Gastrocnemius medialis (tissue), 4 donors: ENCODE measurements around the gene HK1. TPM values are rescaled to one million over a fixed set of nuclear protein-coding genes. Genes with fewer than 3 reads are reported as not detected.

ENCODE experiments used
- ATAC-seq, 2 donors: fragments of 150-250 bp; one replicate each; pipeline ENCODE4 v1.9.1; 2016
- DNase-seq, 2 donors: peaks; one replicate each; pipeline ENCODE4 v3.0.0-alpha.2; 2019
- H3K27ac ChIP-seq, 4 donors: fragments of 200-600 bp; sonication (generic); 1 replicate in 1 of 4; 2 replicates in 3 of 4; pipeline ENCODE4 v1.5.1; 2016 to 2018; ENCODE audit warnings: mild to moderate bottlenecking in 2 of 4, moderate library complexity in 1 of 4
- H3K27me3 ChIP-seq, 3 donors: fragments of 200-600 bp; sonication (generic) in 2 of 3; 1 replicate in 1 of 3; 2 replicates in 2 of 3; pipeline versions ENCODE4 v1.5.1 to v1.6.0; 2016 to 2019; ENCODE audit warnings: mild to moderate bottlenecking in 1 of 3, moderate library complexity in 1 of 3
- H3K36me3 ChIP-seq, 2 donors: fragments of 200-600 bp; sonication (generic) in 1 of 2; one replicate each; pipeline ENCODE4 v1.5.1; 2017 to 2018
- H3K4me1 ChIP-seq, 2 donors: fragments of 200-600 bp; sonication (generic) in 1 of 2; one replicate each; pipeline ENCODE4 v1.5.1; 2016 to 2017; ENCODE audit warnings: mild to moderate bottlenecking in 2 of 2
- H3K4me3 ChIP-seq, 4 donors: fragments of 200-600 bp; sonication (generic) in 3 of 4; 1 replicate in 1 of 4; 2 replicates in 3 of 4; pipeline ENCODE4 v1.5.1; 2016 to 2019; ENCODE audit warnings: mild to moderate bottlenecking in 2 of 4
- H3K9me3 ChIP-seq, 3 donors: fragments of 200-600 bp; sonication (generic) in 2 of 3; 1 replicate in 1 of 3; 2 replicates in 2 of 3; pipeline ENCODE4 v1.5.1; 2016 to 2019
- CTCF ChIP-seq, 5 experiments: fragments of 450-650 bp in 3 of 5; fragments of 200-600 bp in 2 of 5; sonication (generic) in 2 of 5; IDR thresholded peaks in 4 of 5; conservative IDR thresholded peaks in 1 of 5; 1 replicate in 4 of 5; 2 replicates in 1 of 5; pipeline ENCODE4 v1.5.1; 2016 to 2019; ENCODE audit warnings: antibody characterized with exemption in 5 of 5, mild to moderate bottlenecking in 3 of 5, moderate library complexity in 3 of 5
- POLR2A ChIP-seq, 2 donors: fragments of 450-650 bp; IDR thresholded peaks; one replicate each; pipeline ENCODE4 v1.6.1; 2017; ENCODE audit warnings: antibody characterized with exemption in 2 of 2, mild to moderate bottlenecking in 2 of 2, moderate library complexity in 2 of 2
- in situ Hi-C, 4 donors: fragments of 200-750 bp; cut with MboI; loops; one replicate each; pipeline versions ENCODE4 v1.15.0 to v1.8.0; 2017; ENCODE audit warnings: low sequenced_read_pairs in 4 of 4
- intact Hi-C: fragments of 100-400 bp; cut with DNase I; formaldehyde crosslinking; loops from one replicate; pipeline ENCODE4 v1.15.1; 2023; ENCODE audit warnings: low total_unique reads
- total RNA-seq, 4 donors: library from RNA; depleted of rRNA; stranded (reverse); fragments of >200 nt; gene quantifications; one replicate each; pipeline versions ENCODE4 v1.1.0 to v1.2.3, GENCODE V29; 2016

The HK1 gene
- total RNA-seq, 4 donors from 2014 or later = 168 to 331 (median 246) TPM

GRCh38 chr10:69382382-69383117 lies 104.3 kb downstream of the HK1 start:
- no peaks in the 10 kb centered on the region for H3K27me3 ChIP-seq
- ATAC-seq (no peak), DNase-seq (no peak)
- peaks cover 2 to 75% of the 10 kb centered on the region in 2 donors for H3K36me3 ChIP-seq
- no peak overlapping the region for H3K4me3 ChIP-seq
- TF ChIP-seq CTCF (IDR thresholded peaks at IDR 0.05 in 4 of 5, conservative IDR thresholded peaks at IDR 0.05 in 1 of 5) = no peak
- in situ Hi-C loops (loop anchor here (10.0 to 25.0 kb wide), 4 partner anchors 58 to 395 kb away; partner anchors contain the start of gene KIFBP (in 1 of the 4)), intact Hi-C loops (no loop called here)
- peaks cover 17 to 27% of the 10 kb centered on the region in 2 donors for H3K4me1 ChIP-seq
- H3K9me3 ChIP-seq = no peaks in the 10 kb centered on the region
- H3K27ac ChIP-seq = peak overlapping the region; percentile 59 to 74 (median 66)

- in situ Hi-C loops (loop anchor here (10.0 to 25.0 kb wide), 4 partner anchors 59 to 396 kb away; partner anchors contain the start of gene KIFBP (in 1 of the 4)), intact Hi-C loops (no loop called here)
- Histone ChIP-seq H3K4me1 (peaks cover 13 to 17% of the 10 kb centered on the region in 2 donors), H3K36me3 (peaks cover 2 to 85% of the 10 kb centered on the region in 2 donors), H3K4me3 (no peak overlapping the region), H3K9me3 (no peaks in the 10 kb centered on the region), H3K27me3 (no peaks in the 10 kb centered on the region), H3K27ac (peak overlapping the region; percentile 59 to 74 (median 66))
- TF ChIP-seq CTCF (IDR thresholded peaks at IDR 0.05 in 4 of 5, conservative IDR thresholded peaks at IDR 0.05 in 1 of 5) = peak; percentile 33 to 51 (median 43)
- TF ChIP-seq POLR2A (IDR thresholded peaks at IDR 0.05) = no peak
- DNase-seq (peak in 1 of 2 donors; percentile 50), ATAC-seq (peak; percentile 79 to 83)
Observed at GRCh38 chr10:69383558-69383957, 105.3 kb downstream of the HK1 start.

- Histone ChIP-seq H3K27ac (peak overlapping the region; percentile 59 to 74 (median 66)), H3K9me3 (no peaks in the 10 kb centered on the region), H3K36me3 (peaks cover 5 to 90% of the 10 kb centered on the region in 2 donors), H3K27me3 (no peaks in the 10 kb centered on the region), H3K4me1 (peaks cover 13% of the 10 kb centered on the region in 2 donors), H3K4me3 (no peak overlapping the region)
- no peak for DNase-seq
- intact Hi-C loops (no loop called here), in situ Hi-C loops (loop anchor here (10.0 to 25.0 kb wide), 4 partner anchors 60 to 397 kb away; partner anchors contain the start of gene KIFBP (in 1 of the 4))
- TF ChIP-seq POLR2A (IDR thresholded peaks at IDR 0.05) (no peak), CTCF (IDR thresholded peaks at IDR 0.05 in 4 of 5, conservative IDR thresholded peaks at IDR 0.05 in 1 of 5) (no peak)
- no peak for ATAC-seq
Observed at GRCh38 chr10:69384320-69384719, 106.0 kb downstream of the HK1 start.

- no peaks in the 10 kb centered on the region for H3K27me3 ChIP-seq
- H3K9me3 ChIP-seq = no peaks in the 10 kb centered on the region
- in situ Hi-C loops (loop anchor here (5.0 to 25.0 kb wide), 5 partner anchors 61 to 398 kb away; partner anchors contain the start of gene KIFBP (in 1 of the 4)), intact Hi-C loops (no loop called here)
- no peak for ATAC-seq
- H3K27ac ChIP-seq = peak overlapping the region in 1 of 4 donors; percentile 8
- no peak overlapping the region for H3K4me3 ChIP-seq
- TF ChIP-seq CTCF (IDR thresholded peaks at IDR 0.05 in 4 of 5, conservative IDR thresholded peaks at IDR 0.05 in 1 of 5) = no peak
- TF ChIP-seq POLR2A (IDR thresholded peaks at IDR 0.05) = no peak
- DNase-seq = no peak
- peaks cover 13% of the 10 kb centered on the region in 2 donors for H3K4me1 ChIP-seq
- H3K36me3 ChIP-seq = peaks cover 3 to 88% of the 10 kb centered on the region in 2 donors
Observed at GRCh38 chr10:69385454-69386350, 107.4 kb downstream of the HK1 start.
